Keratinocyte (primary cell): ENCODE data around the gene ANKRD18B. TPM values are rescaled to one million over a fixed set of nuclear protein-coding genes. Genes with fewer than 3 reads are reported as not detected.
"Not testable (repeated sequence)": the region's sequence is repeated elsewhere in the genome, so short reads cannot be mapped to it uniquely, and the experiment has no call there.

Experiments
- DNase-seq: peaks from one replicate; pipeline ENCODE4 v3.0.0-alpha.2; 2011; ENCODE audit warnings: low read depth, missing footprints, low spot score
- FAIRE-seq: peaks from 2 replicates; lab custom pipeline; 2011; peaks lifted over from hg19 to GRCh38; lab: Jason Lieb, UNC
- H2AFZ ChIP-seq: 2 replicates; pipeline ENCODE4 v1.6.0; 2012; ENCODE audit warnings: low read length, control low read depth, inconsistent platforms; ENCODE audit not compliant: control insufficient read depth
- H3K27ac ChIP-seq: 2 replicates; pipeline ENCODE4 v1.5.1; 2011; ENCODE audit warnings: low read length; ENCODE audit not compliant: control insufficient read depth, insufficient read depth
- H3K27me3 ChIP-seq: 3 replicates; pipeline ENCODE4 v1.6.0; 2011; ENCODE audit warnings: low read length; ENCODE audit not compliant: control insufficient read depth, insufficient read depth; ENCODE audit errors: extremely low read depth
- H3K36me3 ChIP-seq, 2 experiments: 2 replicates in 1 of 2; 3 replicates in 1 of 2; pipeline ENCODE4 v1.5.1; 2011; ENCODE audit warnings: low read length in 2 of 2, mild to moderate bottlenecking in 1 of 2; ENCODE audit not compliant: control insufficient read depth in 2 of 2, insufficient read depth in 2 of 2; ENCODE audit errors: extremely low read depth in 1 of 2
- H3K4me1 ChIP-seq: 3 replicates; pipeline ENCODE4 v1.5.1; 2011; ENCODE audit warnings: low read length; ENCODE audit not compliant: control insufficient read depth, insufficient read depth; ENCODE audit errors: extremely low read depth
- H3K4me2 ChIP-seq: 3 replicates; pipeline ENCODE4 v1.6.0; 2011; ENCODE audit warnings: low read depth, low read length; ENCODE audit not compliant: control insufficient read depth, insufficient read depth; ENCODE audit errors: extremely low read depth
- H3K4me3 ChIP-seq, 3 experiments: fragments of 200-600 bp in 1 of 3; sonication (generic) in 1 of 3; 2 replicates in 2 of 3; 3 replicates in 1 of 3; pipeline ENCODE4 v1.5.1; 2011 to 2016; ENCODE audit warnings: low read length in 3 of 3, mild to moderate bottlenecking in 3 of 3, control low read depth in 2 of 3, inconsistent platforms in 1 of 3, low read depth in 1 of 3, mixed read lengths in 1 of 3, mixed run types in 1 of 3, moderate library complexity in 1 of 3; ENCODE audit not compliant: control insufficient read depth in 2 of 3, insufficient read depth in 2 of 3; ENCODE audit errors: extremely low read depth in 1 of 3
- H3K79me2 ChIP-seq: 2 replicates; pipeline ENCODE4 v1.6.0; 2012; ENCODE audit warnings: low read length; ENCODE audit not compliant: control insufficient read depth, insufficient read depth
- H3K9ac ChIP-seq: 3 replicates; pipeline ENCODE4 v1.6.0; 2011; ENCODE audit warnings: low read length; ENCODE audit not compliant: control insufficient read depth, insufficient read depth; ENCODE audit errors: extremely low read depth
- H3K9me1 ChIP-seq: 3 replicates; pipeline ENCODE4 v1.6.0; 2011; ENCODE audit warnings: low read length; ENCODE audit not compliant: control insufficient read depth, insufficient read depth; ENCODE audit errors: extremely low read depth
- H3K9me3 ChIP-seq: 2 replicates; pipeline ENCODE4 v1.5.1; 2012; ENCODE audit warnings: low read depth, low read length; ENCODE audit not compliant: control insufficient read depth
- H4K20me1 ChIP-seq: 3 replicates; pipeline ENCODE4 v1.6.0; 2011; ENCODE audit warnings: low read length; ENCODE audit not compliant: control insufficient read depth, insufficient read depth; ENCODE audit errors: extremely low read depth
- EZH2 ChIP-seq: IDR thresholded peaks from one replicate; pipeline ENCODE4 v1.6.1; 2012; ENCODE audit warnings: inconsistent platforms, mild to moderate bottlenecking, low read length, moderate library complexity
- dilution Hi-C: fragments of 300-500 bp; cut with MboI; formaldehyde crosslinking; loops from one replicate; pipeline ENCODE4 v1.7.0; 2020; ENCODE audit warnings: low sequenced_read_pairs; ENCODE audit not compliant: extremely low pct_ligation_motif_present
- polyA plus RNA-seq, 5 experiments: library from polyadenylated mRNA; depleted of rRNA in 3 of 5; stranded (reverse) in 3 of 5; stranded (forward) in 1 of 5; unstranded in 1 of 5; fragments of >200 nt; gene quantifications; 1 replicate in 1 of 5; 2 replicates in 3 of 5; 3 replicates in 1 of 5; pipeline versions ENCODE4 v1.2.1 to v1.2.3, GENCODE V29; 2011 to 2012; ENCODE audit warnings: missing spikeins in 2 of 5, low read depth in 1 of 5, low replicate concordance in 1 of 5
- TF ChIP-seq, protein P1 (sequence below), 3 experiments: IDR thresholded peaks in 1 of 3; conservative IDR thresholded peaks in 1 of 3; optimal IDR thresholded peaks in 1 of 3; 2 replicates in 2 of 3; 3 replicates in 1 of 3; pipeline versions ENCODE3 to v1.5.1; 2011; ENCODE audit warnings: low read length in 3 of 3, mild to moderate bottlenecking in 3 of 3, moderate library complexity in 2 of 3, control low read depth in 1 of 3, inconsistent platforms in 1 of 3; ENCODE audit not compliant: insufficient read depth in 2 of 3; ENCODE audit errors: extremely low read depth in 1 of 3

The ANKRD18B gene
- polyA plus RNA-seq, 1 donor (not counting 4 experiments of a cell fraction or from before 2014, with no cell fraction given): 2.9 TPM

DNA sequence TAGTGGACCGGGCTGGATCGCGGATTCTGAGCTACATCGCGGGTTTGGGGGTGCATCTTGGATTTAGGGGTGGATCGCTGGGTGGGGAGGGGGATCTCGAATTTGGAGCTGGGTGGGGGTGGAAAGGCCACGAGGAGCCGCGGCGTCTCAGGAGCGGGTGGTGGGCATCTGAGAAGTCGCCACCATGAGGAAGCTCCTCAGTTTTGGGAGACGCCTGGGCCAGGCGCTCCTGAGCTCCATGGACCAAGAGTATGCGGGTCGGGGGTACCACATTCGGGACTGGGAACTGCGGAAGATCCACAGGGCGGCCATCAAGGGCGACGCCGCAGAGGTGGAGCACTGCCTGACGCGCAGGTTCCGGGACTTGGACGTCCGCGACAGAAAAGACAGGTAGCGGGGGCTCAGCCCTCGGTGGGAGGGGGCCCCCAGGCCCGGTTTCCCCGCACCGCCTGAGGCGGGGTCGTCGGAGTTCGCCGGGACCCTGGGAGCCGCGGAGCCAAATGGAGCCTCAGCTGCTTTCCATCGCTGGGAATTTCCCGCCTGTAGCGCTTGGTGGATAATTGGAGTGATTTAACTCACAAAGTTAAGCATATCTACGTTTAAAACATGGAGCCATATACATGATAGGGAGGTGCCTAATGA is 376 bp downstream of the ANKRD18B start:
- Histone ChIP-seq H3K9me3 (no peaks in the 10 kb centered on the region), H3K27me3 (no peaks in the 10 kb centered on the region), H3K27ac (peak overlapping the region; percentile 76), H3K9me1 (no peaks in the 10 kb centered on the region), H3K4me1 (peaks cover 4% of the 10 kb centered on the region), H3K4me2 (peak overlapping the region; percentile 75), H3K36me3 (no peaks in the 10 kb centered on the region), H4K20me1 (no peaks in the 10 kb centered on the region), H3K79me2 (peaks cover 4% of the 10 kb centered on the region), H3K4me3 (peak overlapping the region; percentile 72 to 79 (median 73)), H2AFZ (peak overlapping the region; percentile 89), H3K9ac (peak overlapping the region; percentile 89)
- TF ChIP-seq EZH2: no peak
- TF ChIP-seq, protein P1, sequence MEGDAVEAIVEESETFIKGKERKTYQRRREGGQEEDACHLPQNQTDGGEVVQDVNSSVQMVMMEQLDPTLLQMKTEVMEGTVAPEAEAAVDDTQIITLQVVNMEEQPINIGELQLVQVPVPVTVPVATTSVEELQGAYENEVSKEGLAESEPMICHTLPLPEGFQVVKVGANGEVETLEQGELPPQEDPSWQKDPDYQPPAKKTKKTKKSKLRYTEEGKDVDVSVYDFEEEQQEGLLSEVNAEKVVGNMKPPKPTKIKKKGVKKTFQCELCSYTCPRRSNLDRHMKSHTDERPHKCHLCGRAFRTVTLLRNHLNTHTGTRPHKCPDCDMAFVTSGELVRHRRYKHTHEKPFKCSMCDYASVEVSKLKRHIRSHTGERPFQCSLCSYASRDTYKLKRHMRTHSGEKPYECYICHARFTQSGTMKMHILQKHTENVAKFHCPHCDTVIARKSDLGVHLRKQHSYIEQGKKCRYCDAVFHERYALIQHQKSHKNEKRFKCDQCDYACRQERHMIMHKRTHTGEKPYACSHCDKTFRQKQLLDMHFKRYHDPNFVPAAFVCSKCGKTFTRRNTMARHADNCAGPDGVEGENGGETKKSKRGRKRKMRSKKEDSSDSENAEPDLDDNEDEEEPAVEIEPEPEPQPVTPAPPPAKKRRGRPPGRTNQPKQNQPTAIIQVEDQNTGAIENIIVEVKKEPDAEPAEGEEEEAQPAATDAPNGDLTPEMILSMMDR (optimal IDR thresholded peaks at IDR 0.05 in 1 of 3, IDR thresholded peaks at IDR 0.05 in 1 of 3, conservative IDR thresholded peaks at IDR 0.05 in 1 of 3; ENCODE audit: extremely low read depth in 1 of 3, insufficient read depth in 2 of 3, low read length in 3 of 3): no peak
- DNase-seq: no peak
- dilution Hi-C loops: no loop called here
- FAIRE-seq: no peak

DNA sequence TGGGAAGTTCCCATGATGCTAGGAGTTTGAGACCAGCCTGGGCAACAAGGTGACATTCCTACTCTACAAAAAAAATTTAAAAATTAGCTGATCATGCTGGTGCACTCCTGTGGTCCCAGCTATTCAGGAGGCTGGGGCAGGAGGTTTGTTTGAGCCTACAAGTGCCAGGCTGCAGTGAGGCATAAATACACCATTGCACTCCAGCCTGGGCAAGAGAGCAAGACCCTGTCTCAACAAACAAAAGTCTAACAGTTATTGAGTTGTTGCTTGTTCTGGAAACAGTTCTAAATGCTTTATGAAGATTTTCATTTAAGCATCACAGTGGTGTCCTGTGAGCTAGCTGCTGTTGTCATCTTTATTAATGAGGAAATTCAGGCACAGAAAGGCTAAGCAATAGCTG is 4.0 kb downstream of the ANKRD18B start:
- not testable (repeated sequence) for H3K9me3 ChIP-seq

DNA sequence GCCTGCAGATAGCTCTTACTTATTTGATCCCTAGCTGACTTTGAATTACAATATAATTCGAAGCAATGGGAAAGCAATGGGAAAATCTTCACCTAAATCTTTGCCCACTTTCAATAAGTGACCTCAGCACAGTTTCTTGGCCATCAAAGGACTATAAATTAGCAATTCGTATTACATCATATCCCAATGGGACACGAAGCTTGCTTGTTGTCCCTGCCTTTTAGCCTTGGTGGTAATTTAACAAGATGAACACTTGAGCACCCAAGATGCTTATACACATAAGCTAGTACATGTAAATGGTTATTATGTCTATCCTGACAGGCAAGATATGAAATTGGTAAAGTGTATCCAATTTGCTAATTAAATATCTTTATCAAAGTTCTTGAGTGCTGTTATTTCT is 9.9 kb downstream of the ANKRD18B start:
- FAIRE-seq, H3K27ac ChIP-seq, H3K9ac ChIP-seq, H3K9me3 ChIP-seq, dilution Hi-C loops, H2AFZ ChIP-seq, H4K20me1 ChIP-seq, H3K4me1 ChIP-seq, H3K4me3 ChIP-seq, H3K79me2 ChIP-seq, H3K27me3 ChIP-seq, H3K36me3 ChIP-seq, H3K4me2 ChIP-seq, H3K9me1 ChIP-seq, DNase-seq: not testable (repeated sequence)

More for the DNA sequence above, 4.0 kb downstream of the ANKRD18B start:
- H3K9me1 ChIP-seq, dilution Hi-C loops, H3K4me1 ChIP-seq, H3K9ac ChIP-seq, FAIRE-seq, H3K4me2 ChIP-seq, H3K36me3 ChIP-seq, H3K27me3 ChIP-seq, H3K27ac ChIP-seq, H2AFZ ChIP-seq, H3K79me2 ChIP-seq, DNase-seq, H4K20me1 ChIP-seq, H3K4me3 ChIP-seq: not testable (repeated sequence)
